ENCODE measurements around the gene CCT8. TPM values are rescaled to one million over a fixed set of nuclear protein-coding genes. Genes with fewer than 3 reads are reported as not detected.

CCT8 gene
- total and polyA plus RNA-seq, 2 of the 8 experiments (the other 6 are each of a cell fraction or from before 2014, with no cell fraction given): 151 to 319 TPM

GRCh38 chr21:29022166-29022565, 51.3 kb downstream of the CCT8 start:
- Histone ChIP-seq H2AK5ac (ENCODE audit: low read depth, low read length) (no peak overlapping the region), H2BK12ac (ENCODE audit: low read depth, low read length) (no peak overlapping the region), H3K9me3 (ENCODE audit: insufficient read depth in 2 of 2, low read depth in 1 of 2, low read length in 1 of 2) (no peaks in the 10 kb centered on the region), H3K9ac (replicated peaks in 1 of 4; ENCODE audit: extremely low read depth in 1 of 4, low read depth in 3 of 4, low read length in 3 of 4) (no peak overlapping the region), H3K4me3 (ENCODE audit: extremely low read depth in 1 of 4, insufficient read depth in 2 of 4, low read depth in 3 of 4, low read length in 4 of 4) (no peak overlapping the region), H2BK120ac (replicated peaks; ENCODE audit: low read depth, low read length) (no peak overlapping the region), H2BK20ac (ENCODE audit: low read length) (no peak overlapping the region), H3K4me2 (ENCODE audit: insufficient read depth in 1 of 2, low read depth in 2 of 2, low read length in 2 of 2) (no peak overlapping the region), H3K56ac (replicated peaks; ENCODE audit: insufficient read length, low read depth, low read length) (no peak overlapping the region), H3K36me3 (ENCODE audit: control insufficient read depth in 2 of 4, insufficient read depth in 4 of 4, low read length in 3 of 4) (no peaks in the 10 kb centered on the region), H4K8ac (ENCODE audit: extremely low read depth, insufficient read depth, low read length) (no peak overlapping the region), H3K79me2 (ENCODE audit: control insufficient read depth in 1 of 2, insufficient read depth in 2 of 2, low read length in 2 of 2) (peaks cover 0 to 21% of the 10 kb centered on the region in 2 experiments; a peak in 2 of 4 replicates), H3K4me1 (replicated peaks in 1 of 4; ENCODE audit: control insufficient read depth in 3 of 4, insufficient read depth in 4 of 4, low read length in 3 of 4) (no peaks in the 10 kb centered on the region), H3K4ac (replicated peaks; ENCODE audit: insufficient read length, low read depth, low read length) (no peak overlapping the region), H4K5ac (ENCODE audit: insufficient read length, low read depth, low read length) (no peak overlapping the region), H3K14ac (ENCODE audit: insufficient read length) (no peak overlapping the region), H2BK15ac (ENCODE audit: low read length) (no peak overlapping the region), H3K27ac (ENCODE audit: low read depth, low read length) (no peak overlapping the region), H4K20me1 (replicated peaks in 1 of 2; ENCODE audit: control insufficient read depth in 1 of 2, insufficient read depth in 2 of 2, low read length in 2 of 2) (peaks cover 0 to 1% of the 10 kb centered on the region in 2 experiments), H4K91ac (replicated peaks; ENCODE audit: insufficient read length, low read length) (no peak overlapping the region), H3K79me1 (ENCODE audit: low read depth, low read length) (no peaks in the 10 kb centered on the region; the same call in 1 of the 2 replicates), H3K23ac (ENCODE audit: insufficient read length) (no peak overlapping the region), H2BK5ac (ENCODE audit: low read depth, low read length) (no peak overlapping the region), H3K18ac (ENCODE audit: extremely low read depth, low read length) (no peak overlapping the region), H2AFZ (ENCODE audit: low read length) (no peak overlapping the region), H3K23me2 (ENCODE audit: low read depth, low read length) (peaks cover 5% of the 10 kb centered on the region; the same call in 1 of the 2 replicates), H3K27me3 (replicated peaks in 1 of 4; ENCODE audit: control insufficient read depth in 3 of 4, extremely low read depth in 1 of 4, insufficient read depth in 3 of 4, low read length in 3 of 4) (no peaks in the 10 kb centered on the region)
- FAIRE-seq (no peak), DNase-seq (ENCODE audit: low read depth in 1 of 2, low spot score in 2 of 2) (no peak)
- ChIA-PET POLR2A (ENCODE audit: partially characterized antibody) (interaction anchor here (1.3 to 2.7 kb wide), 3 partner anchors 11 to 51 kb away, joined by 4 to 8 read pairs (median 5); partner anchors contain the start of gene CCT8), CTCF (ENCODE audit: partially characterized antibody) (interaction anchor here (0.7 kb wide), 1 partner anchor 19 kb away, joined by 4 read pairs; no protein-coding TSS in a partner anchor)
- WGBS, 2 experiments (ENCODE audit: extremely low coverage in 1 of 2, insufficient coverage in 1 of 2, insufficient read length in 1 of 2, insufficient replicate concordance in 2 of 2, low coverage in 1 of 2, low lambda C conversion rate in 2 of 2, missing lambda C conversion rate in 1 of 2): 89% methylated on average over 3 of the region's 4 CpGs; no CpG with 5 or more reads in 1 of the 2 experiments
- TF ChIP-seq TAF7 (optimal IDR thresholded peaks at IDR 0.05; ENCODE audit: borderline replicate concordance, low read depth, low read length) (no peak), CTCF (IDR thresholded peaks at IDR 0.05; ENCODE audit: control extremely low read depth in 1 of 3, insufficient read depth in 1 of 3, low read depth in 1 of 3, low read length in 3 of 3) (no peak), CEBPB (IDR thresholded peaks at IDR 0.05; ENCODE audit: low read depth, low read length) (no peak), BACH1 (IDR thresholded peaks at IDR 0.05; ENCODE audit: low read length) (no peak), TEAD4 (IDR thresholded peaks at IDR 0.05; ENCODE audit: low read depth, low read length) (no peak), TCF12 (IDR thresholded peaks at IDR 0.05; ENCODE audit: low read depth, low read length) (no peak), GTF2F1 (IDR thresholded peaks at IDR 0.05; ENCODE audit: borderline replicate concordance, low read depth, low read length) (no peak), TBP (IDR thresholded peaks at IDR 0.05; ENCODE audit: low read depth, low read length) (no peak), RFX5 (IDR thresholded peaks at IDR 0.05; ENCODE audit: borderline replicate concordance, low read depth, low read length) (no peak), BRCA1 (IDR thresholded peaks at IDR 0.05; ENCODE audit: low read depth, low read length) (no peak), ATF3 (IDR thresholded peaks at IDR 0.05; ENCODE audit: insufficient read depth, low read depth, low read length) (no peak)
